Esophagus squamous epithelium (tissue), 5 donors: Measurements from ENCODE around the gene ACP4. TPM values are rescaled to one million over a fixed set of nuclear protein-coding genes. Genes with fewer than 3 reads are reported as not detected.
"Not testable (repeated sequence)": the region's sequence is repeated elsewhere in the genome, so short reads cannot be mapped to it uniquely, and the experiment has no call there.

Experiments
- DNase-seq: peaks from one replicate; lab custom pipeline; 2025; lab: John Stamatoyannopoulos, UW
- H3K27ac ChIP-seq, 4 donors: fragments of 200-600 bp; sonication (generic); one replicate each; pipeline ENCODE4 v1.5.1; 2016 to 2019; ENCODE audit warnings: mild to moderate bottlenecking in 1 of 4
- H3K27me3 ChIP-seq, 4 donors: fragments of 200-600 bp; sonication (generic); 1 replicate in 3 of 4; 2 replicates in 1 of 4; pipeline versions ENCODE4 v1.5.1 to v1.6.0; 2017 to 2021; ENCODE audit warnings: antibody characterized with exemption in 1 of 4
- H3K36me3 ChIP-seq, 3 donors: fragments of 200-600 bp; sonication (generic); one replicate each; pipeline ENCODE4 v1.5.1; 2016 to 2019
- H3K4me1 ChIP-seq, 3 donors: fragments of 200-600 bp; sonication (generic); one replicate each; pipeline ENCODE4 v1.5.1; 2017 to 2019
- H3K4me3 ChIP-seq, 4 donors: fragments of 200-600 bp; sonication (generic); 1 replicate in 3 of 4; 2 replicates in 1 of 4; pipeline ENCODE4 v1.5.1; 2016 to 2019; ENCODE audit warnings: mild to moderate bottlenecking in 2 of 4, moderate library complexity in 1 of 4
- H3K9me3 ChIP-seq, 3 donors: fragments of 200-600 bp; sonication (generic); one replicate each; pipeline ENCODE4 v1.5.1; 2016 to 2019
- CTCF ChIP-seq, 6 experiments: fragments of 450-650 bp in 4 of 6; fragments of 200-600 bp in 2 of 6; sonication (generic) in 2 of 6; IDR thresholded peaks; one replicate each; pipeline ENCODE4 v1.5.1; 2016 to 2019; ENCODE audit warnings: antibody characterized with exemption in 6 of 6, mild to moderate bottlenecking in 4 of 6, moderate library complexity in 4 of 6
- POLR2A ChIP-seq, 4 donors: fragments of 450-650 bp; IDR thresholded peaks; one replicate each; pipeline ENCODE4 v1.6.1; 2017; ENCODE audit warnings: antibody characterized with exemption in 4 of 4, mild to moderate bottlenecking in 4 of 4, moderate library complexity in 3 of 4
- WGBS, 2 donors: methylation state at CpG; one replicate each; pipeline ENCODE4 v1.1.5; 2018; 5-methylcytosine and 5-hydroxymethylcytosine counted together
- intact Hi-C: fragments of 100-400 bp; cut with DNase I; formaldehyde crosslinking; loops from one replicate; pipeline ENCODE4 v1.15.0; 2022
- total RNA-seq, 4 donors: library from RNA; depleted of rRNA; stranded (reverse); fragments of >200 nt; gene quantifications; one replicate each; pipeline ENCODE4 v1.1.0, GENCODE V29; 2016
- donor health status: DM: yes; HTN: yes; CAD: no.

The ACP4 gene
- total RNA-seq, 4 donors from 2014 or later = not detected

DNA sequence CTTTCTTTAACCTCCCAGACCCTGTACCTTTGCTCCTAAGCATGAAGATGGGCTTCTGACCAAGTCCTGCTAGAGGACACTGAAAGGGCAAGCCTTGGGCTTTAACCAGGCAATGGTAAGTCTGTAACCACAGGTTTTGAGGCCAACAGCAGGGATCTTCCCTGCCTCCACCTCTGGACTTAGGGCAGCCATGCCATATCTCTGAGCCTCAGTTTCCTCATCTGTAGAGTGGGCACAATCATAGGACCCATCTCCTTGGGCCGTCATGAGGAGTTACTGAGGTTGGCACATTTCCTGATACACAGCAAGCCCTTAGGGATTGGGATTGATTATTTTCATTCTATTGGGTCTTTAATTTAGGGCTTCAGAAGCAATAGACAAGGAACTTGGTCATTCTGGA lies 18.6 kb downstream of the ACP4 start:
- 57% methylated on average over 1 of the region's 1 CpG; no CpG with 5 or more reads in 1 of the 2 donors for WGBS, 2 donors
- DNase-seq = no peak
- H3K4me1 ChIP-seq = peaks cover 0 to 13% (median 6%) of the 10 kb centered on the region in 3 donors
- H3K36me3 ChIP-seq = no peaks in the 10 kb centered on the region
- no peaks in the 10 kb centered on the region for H3K9me3 ChIP-seq
- no peak overlapping the region for H3K27ac ChIP-seq
- no peak overlapping the region for H3K4me3 ChIP-seq
- peaks cover 0 to 10% (median 0%) of the 10 kb centered on the region in 4 donors for H3K27me3 ChIP-seq
- TF ChIP-seq CTCF (IDR thresholded peaks at IDR 0.05) (no peak), POLR2A (IDR thresholded peaks at IDR 0.05) (no peak)
- intact Hi-C loops = no loop called here

GRCh38 chr19:50811622-50812238 lies 21.5 kb downstream of the ACP4 start:
- intact Hi-C loops, H3K9me3 ChIP-seq, H3K27ac ChIP-seq, H3K4me3 ChIP-seq, DNase-seq, H3K36me3 ChIP-seq, H3K4me1 ChIP-seq: not testable (repeated sequence)
- peaks cover 0 to 38% (median 0%) of the 10 kb centered on the region in 4 donors for H3K27me3 ChIP-seq
- 29% methylated on average over 1 of the region's 3 CpGs; no CpG with 5 or more reads in 1 of the 2 donors for WGBS, 2 donors

- Histone ChIP-seq H3K36me3 (no peaks in the 10 kb centered on the region), H3K4me3 (no peak overlapping the region), H3K9me3 (no peaks in the 10 kb centered on the region), H3K27me3 (peaks cover 0 to 46% (median 1%) of the 10 kb centered on the region in 4 donors), H3K4me1 (no peaks in the 10 kb centered on the region), H3K27ac (no peak overlapping the region)
- WGBS, 2 donors = 48 to 53% methylated on average over 2 to 3 of the region's 3 CpGs
- no peak for DNase-seq
- TF ChIP-seq POLR2A (IDR thresholded peaks at IDR 0.05) (no peak), CTCF (IDR thresholded peaks at IDR 0.05) (no peak)
- intact Hi-C loops = no loop called here
These were observed 22.3 kb downstream of the ACP4 start for GRCh38 chr19:50812474-50812873.

GRCh38 chr19:50814883-50815282 lies 24.7 kb downstream of the ACP4 start:
- no peak for TF ChIP-seq POLR2A (IDR thresholded peaks at IDR 0.05)
- TF ChIP-seq CTCF (IDR thresholded peaks at IDR 0.05) = no peak
- no peak for DNase-seq
- intact Hi-C loops = no loop called here
- WGBS, 2 donors = 61 to 68% methylated on average over 5 of the region's 5 CpGs
- Histone ChIP-seq H3K27ac (no peak overlapping the region), H3K36me3 (no peaks in the 10 kb centered on the region), H3K9me3 (no peaks in the 10 kb centered on the region), H3K27me3 (peaks cover 0 to 70% (median 6%) of the 10 kb centered on the region in 4 donors), H3K4me1 (peaks cover 5 to 14% (median 6%) of the 10 kb centered on the region in 3 donors), H3K4me3 (no peak overlapping the region)

DNA sequence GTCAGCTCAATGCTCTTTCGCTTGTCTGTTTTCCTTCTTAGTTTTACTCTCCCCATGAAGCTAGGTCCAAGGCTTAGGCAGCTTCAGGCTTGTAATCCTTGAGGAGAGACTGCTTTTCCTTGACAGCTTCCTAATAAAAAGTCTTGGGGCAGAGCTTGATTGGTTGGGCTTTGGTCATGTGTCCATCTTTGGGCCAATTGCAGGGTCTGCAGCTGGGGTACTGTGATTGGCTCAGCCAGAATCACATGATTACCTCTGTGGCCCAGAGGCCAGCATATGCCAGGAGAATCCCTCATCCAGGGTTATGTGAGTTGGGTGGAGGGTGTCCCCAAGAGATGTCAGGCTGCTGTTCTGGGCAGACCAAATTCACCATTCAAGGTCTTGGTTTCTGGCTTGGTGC lies 25.2 kb downstream of the ACP4 start:
- WGBS, 2 donors = 80 to 92% methylated on average over 1 of the region's 1 CpG
- no peaks in the 10 kb centered on the region for H3K9me3 ChIP-seq
- DNase-seq = no peak
- no peak overlapping the region for H3K27ac ChIP-seq
- H3K4me3 ChIP-seq = no peak overlapping the region
- peaks cover 0 to 76% (median 6%) of the 10 kb centered on the region in 4 donors for H3K27me3 ChIP-seq
- no peaks in the 10 kb centered on the region for H3K36me3 ChIP-seq
- intact Hi-C loops = no loop called here
- peaks cover 10 to 20% (median 10%) of the 10 kb centered on the region in 3 donors for H3K4me1 ChIP-seq
- TF ChIP-seq CTCF (IDR thresholded peaks at IDR 0.05) (no peak), POLR2A (IDR thresholded peaks at IDR 0.05) (no peak)
